ENCODE measurements around the gene DOK4. TPM values are rescaled to one million over a fixed set of nuclear protein-coding genes. Genes with fewer than 3 reads are reported as not detected.

DOK4 gene
- total RNA-seq, 4 donors from 2014 or later: 5.9 to 36.3 (median 12.9) TPM

DNA sequence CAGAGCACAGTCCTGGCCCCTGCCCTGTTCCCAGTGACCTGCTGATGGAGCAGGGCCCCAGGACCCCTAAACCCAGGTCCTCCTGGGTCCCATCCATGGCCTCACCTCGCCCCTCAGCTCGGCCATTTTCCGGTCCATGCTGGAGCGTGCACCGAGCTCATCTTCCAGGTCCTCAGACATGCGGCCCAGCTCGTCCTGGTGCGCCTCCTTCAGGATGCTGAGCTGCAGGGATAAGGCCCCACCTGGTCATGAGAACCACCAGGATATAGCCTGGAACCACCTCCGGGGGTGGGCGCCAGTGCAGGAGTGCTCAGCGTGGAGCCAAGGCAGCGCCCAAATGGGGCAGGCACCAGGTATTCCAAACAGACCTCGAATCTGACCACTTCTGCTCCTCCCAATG, 32.2 kb upstream of the DOK4 start:
- DNase-seq (ENCODE audit: low spot score) (no peak), ATAC-seq (ENCODE audit: low FRiP score) (no peak)
- TF ChIP-seq, protein P1, sequence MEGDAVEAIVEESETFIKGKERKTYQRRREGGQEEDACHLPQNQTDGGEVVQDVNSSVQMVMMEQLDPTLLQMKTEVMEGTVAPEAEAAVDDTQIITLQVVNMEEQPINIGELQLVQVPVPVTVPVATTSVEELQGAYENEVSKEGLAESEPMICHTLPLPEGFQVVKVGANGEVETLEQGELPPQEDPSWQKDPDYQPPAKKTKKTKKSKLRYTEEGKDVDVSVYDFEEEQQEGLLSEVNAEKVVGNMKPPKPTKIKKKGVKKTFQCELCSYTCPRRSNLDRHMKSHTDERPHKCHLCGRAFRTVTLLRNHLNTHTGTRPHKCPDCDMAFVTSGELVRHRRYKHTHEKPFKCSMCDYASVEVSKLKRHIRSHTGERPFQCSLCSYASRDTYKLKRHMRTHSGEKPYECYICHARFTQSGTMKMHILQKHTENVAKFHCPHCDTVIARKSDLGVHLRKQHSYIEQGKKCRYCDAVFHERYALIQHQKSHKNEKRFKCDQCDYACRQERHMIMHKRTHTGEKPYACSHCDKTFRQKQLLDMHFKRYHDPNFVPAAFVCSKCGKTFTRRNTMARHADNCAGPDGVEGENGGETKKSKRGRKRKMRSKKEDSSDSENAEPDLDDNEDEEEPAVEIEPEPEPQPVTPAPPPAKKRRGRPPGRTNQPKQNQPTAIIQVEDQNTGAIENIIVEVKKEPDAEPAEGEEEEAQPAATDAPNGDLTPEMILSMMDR (IDR thresholded peaks at IDR 0.05): no peak

DNA sequence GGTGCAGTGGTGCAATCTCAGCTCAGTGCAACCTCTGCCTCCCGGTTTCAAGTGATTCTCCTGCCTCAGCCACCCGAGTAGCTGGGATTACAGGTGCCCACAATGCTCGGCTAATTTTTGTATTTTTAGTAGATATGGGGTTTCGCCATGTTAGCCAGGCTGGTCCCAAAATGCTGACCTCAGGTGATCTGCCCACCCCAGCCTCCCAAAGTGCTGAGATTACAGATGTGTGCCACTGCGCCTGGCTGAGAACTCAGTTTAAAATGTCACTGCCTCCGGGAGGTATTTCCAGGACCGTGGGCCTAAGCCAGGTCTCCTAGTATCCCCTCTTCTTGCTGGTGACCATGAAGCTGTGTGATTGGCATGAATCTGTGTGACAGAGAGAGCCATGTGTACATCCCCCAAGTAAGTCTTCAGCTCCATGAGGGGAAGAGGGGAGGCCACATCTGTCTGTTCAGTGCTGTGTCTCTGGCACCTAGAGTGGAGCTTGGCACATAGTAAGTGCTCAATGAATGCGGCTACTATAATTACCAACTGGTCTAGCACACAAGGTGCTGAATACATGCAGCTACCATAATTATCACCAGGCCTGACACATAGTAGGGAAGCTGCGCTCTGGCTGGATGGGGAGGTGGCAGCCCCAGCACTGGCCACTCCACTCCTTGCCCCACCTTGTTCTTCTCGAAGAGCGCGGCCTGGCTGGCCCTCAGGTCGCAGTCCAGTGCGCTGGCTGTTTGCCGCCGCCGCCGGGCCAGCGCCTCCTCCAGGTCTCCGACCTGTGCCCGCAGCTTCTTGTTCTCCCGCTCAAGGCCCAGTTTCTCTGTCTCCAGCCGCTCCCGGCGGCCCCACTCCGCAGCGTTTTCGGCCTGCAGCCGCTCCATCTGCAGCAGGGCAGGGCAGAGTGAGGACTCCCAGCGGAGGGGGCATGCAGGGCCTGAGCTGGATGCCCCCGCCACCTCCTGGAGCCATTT, 31.4 kb upstream of the DOK4 start:
- DNase-seq (ENCODE audit: low spot score): no peak
- TF ChIP-seq, protein P1 (IDR thresholded peaks at IDR 0.05): no peak
- no peak for ATAC-seq (ENCODE audit: low FRiP score)

DNA sequence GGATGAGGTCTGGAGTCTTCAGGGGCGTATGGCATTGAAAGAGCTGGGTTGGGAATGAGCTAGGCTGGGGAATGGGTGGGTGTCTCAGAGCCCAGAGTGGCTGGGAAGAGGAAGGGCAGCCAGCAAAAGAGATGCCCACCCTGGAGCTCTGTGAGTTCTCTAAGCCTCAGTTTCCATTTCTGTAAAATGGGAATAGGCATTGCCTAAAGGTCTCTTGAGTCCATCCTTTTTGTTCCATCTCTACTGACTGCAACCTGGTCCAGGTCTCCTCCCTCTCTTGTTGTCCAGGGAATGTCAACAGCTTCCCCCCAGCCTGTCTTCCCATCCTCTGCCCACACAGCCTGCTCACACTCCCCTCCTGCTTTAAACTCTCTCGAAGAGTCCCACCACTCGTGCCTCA, 30.5 kb upstream of the DOK4 start:
- DNase-seq (ENCODE audit: low spot score) (no peak), ATAC-seq (ENCODE audit: low FRiP score) (no peak)
- TF ChIP-seq, protein P1 (IDR thresholded peaks at IDR 0.05): no peak

DNA sequence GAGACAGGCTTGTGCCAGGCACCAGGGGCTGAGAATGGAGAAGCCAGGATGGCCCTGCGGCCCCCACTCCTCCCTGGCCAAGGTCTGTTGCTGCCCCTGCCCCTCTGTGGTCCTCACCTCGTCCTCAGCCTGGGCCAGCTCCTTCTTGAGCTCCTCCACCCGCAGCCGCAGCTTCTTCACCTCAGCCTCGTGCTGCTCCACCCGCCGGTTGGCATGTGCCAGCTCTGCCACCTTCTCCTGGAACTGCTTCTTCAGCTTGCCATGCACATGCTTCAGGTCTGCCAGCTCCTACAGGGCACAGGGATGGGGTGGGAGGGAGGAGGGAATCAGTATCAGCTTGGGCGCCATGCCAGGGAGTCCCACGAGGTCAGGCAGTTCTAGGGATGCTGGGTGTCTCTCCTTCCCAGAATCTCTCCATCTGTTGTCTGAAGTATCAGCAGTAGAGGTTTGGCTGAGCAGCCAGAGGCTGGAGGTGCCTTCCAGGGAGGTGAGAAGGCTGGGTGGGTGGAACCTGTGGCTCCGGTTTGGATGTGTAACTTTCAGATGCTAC, 30.0 kb upstream of the DOK4 start:
- DNase-seq (ENCODE audit: low spot score) (no peak), ATAC-seq (ENCODE audit: low FRiP score) (no peak)
- TF ChIP-seq, protein P1 (IDR thresholded peaks at IDR 0.05): no peak

DNA sequence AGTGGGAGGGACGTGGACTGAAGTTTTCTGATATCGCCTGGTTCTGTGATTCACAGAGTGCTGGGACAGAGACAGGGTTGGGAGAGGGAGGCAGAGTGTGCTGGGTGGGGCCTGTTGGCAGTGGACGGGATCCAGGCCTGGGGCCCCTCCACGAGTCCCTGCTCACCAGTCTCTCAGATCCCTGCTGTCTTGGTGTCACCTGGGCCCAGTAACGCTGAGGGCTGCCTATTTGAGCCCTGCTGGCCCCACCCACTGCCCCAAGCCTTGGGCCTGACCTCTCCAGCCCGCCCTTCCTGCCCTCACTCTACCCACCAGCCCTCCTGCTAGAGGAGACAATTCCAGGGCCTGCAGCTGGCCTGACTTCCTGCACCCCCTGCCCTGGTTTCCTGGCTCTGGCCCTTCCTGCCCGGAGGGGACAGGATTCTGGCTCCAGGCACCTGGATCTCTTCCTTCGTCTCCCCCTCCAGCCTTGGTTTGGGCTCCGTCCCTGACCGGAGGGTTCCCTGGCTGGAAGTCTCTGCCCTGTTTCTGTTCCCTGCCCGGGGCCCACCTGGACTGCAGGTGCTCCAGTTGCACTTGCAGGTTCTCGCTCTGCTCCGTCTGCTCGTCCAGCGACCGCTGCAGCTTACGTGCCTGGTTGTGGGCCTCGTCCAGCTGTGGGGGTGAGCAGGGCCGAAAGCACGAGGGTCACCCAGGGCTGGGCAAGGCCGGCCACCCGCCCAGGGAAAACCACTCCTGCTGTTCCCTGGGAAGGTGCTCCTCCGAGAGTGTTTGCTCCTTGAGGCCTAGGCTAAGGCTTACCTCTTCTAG, 28.7 kb upstream of the DOK4 start:
- ATAC-seq (ENCODE audit: low FRiP score) (no peak), DNase-seq (ENCODE audit: low spot score) (no peak)
- TF ChIP-seq, protein P1 (IDR thresholded peaks at IDR 0.05): no peak

DNA sequence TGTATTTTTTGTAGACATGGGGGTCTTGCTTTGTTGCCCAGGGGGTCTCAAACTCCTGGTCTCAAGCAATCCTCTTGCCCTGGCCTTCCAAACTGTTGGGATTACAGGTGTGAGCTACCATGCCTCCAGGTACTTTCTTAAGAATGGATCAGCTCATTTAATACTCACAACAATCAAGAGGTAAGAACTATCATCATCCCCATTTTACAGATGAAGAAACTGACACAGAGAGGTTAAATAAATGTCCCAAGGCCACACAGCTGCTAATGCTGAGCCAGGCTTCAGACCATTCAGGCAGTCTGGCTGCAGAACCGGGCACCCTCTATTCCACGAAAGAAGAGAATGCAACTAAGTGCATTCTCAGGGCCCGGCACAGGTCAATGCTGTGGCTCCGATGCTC, 28.1 kb upstream of the DOK4 start:
- TF ChIP-seq, protein P1 (IDR thresholded peaks at IDR 0.05): no peak
- ATAC-seq (ENCODE audit: low FRiP score) (no peak), DNase-seq (ENCODE audit: low spot score) (no peak)
